H1 (cell line): ENCODE data around the gene OR10A4.
"Not testable (repeated sequence)": the region's sequence is repeated elsewhere in the genome, so short reads cannot be mapped to it uniquely, and the experiment has no call there.

ENCODE experiments used
- CEBPB ChIP-seq: IDR thresholded peaks from 2 replicates; pipeline ENCODE4 v1.6.1; 2012; ENCODE audit warnings: low read depth, low read length
- KDM1A ChIP-seq: fragments of 200-600, 300-600 bp; sonication (generic); IDR thresholded peaks from 2 replicates; pipeline ENCODE4 v1.7.1; 2016; ENCODE audit warnings: mild to moderate bottlenecking, low read length, borderline replicate concordance
- POLR2A ChIP-seq, 2 experiments: IDR thresholded peaks; 1 replicate in 1 of 2; 2 replicates in 1 of 2; pipeline ENCODE4 v1.6.1; 2011; ENCODE audit warnings: low read depth in 2 of 2, low read length in 2 of 2, mild to moderate bottlenecking in 2 of 2; ENCODE audit errors: control extremely low read depth in 1 of 2
- RAD21 ChIP-seq, 2 experiments: IDR thresholded peaks in 1 of 2; conservative IDR thresholded peaks in 1 of 2; 2 replicates each; pipeline ENCODE4 v1.6.1; 2011; ENCODE audit warnings: low read depth in 2 of 2, low read length in 2 of 2, improper control_type of control experiment in 1 of 2, inconsistent platforms in 1 of 2, mild to moderate bottlenecking in 1 of 2, moderate library complexity in 1 of 2
- SP1 ChIP-seq: IDR thresholded peaks from 2 replicates; pipeline ENCODE4 v1.6.1; 2011; ENCODE audit warnings: low read depth, low read length
- TAF1 ChIP-seq: IDR thresholded peaks from 2 replicates; pipeline ENCODE4 v1.6.1; 2011; ENCODE audit warnings: mild to moderate bottlenecking, low read depth, low read length
- YY1 ChIP-seq: IDR thresholded peaks from 2 replicates; pipeline ENCODE4 v1.6.1; 2011; ENCODE audit warnings: low read depth, mild to moderate bottlenecking, low read length
- ZNF274 ChIP-seq: IDR thresholded peaks from 2 replicates; pipeline ENCODE4 v1.7.0; 2012; ENCODE audit warnings: low read length, borderline replicate concordance; ENCODE audit errors: extremely low read depth
- TF ChIP-seq, protein P1 (sequence below): IDR thresholded peaks from 2 replicates; pipeline ENCODE4 v1.6.1; 2012; ENCODE audit warnings: low read length, inconsistent platforms
- TF ChIP-seq, protein P2 (sequence below), 3 experiments: IDR thresholded peaks; 1 replicate in 2 of 3; 2 replicates in 1 of 3; pipeline versions ENCODE4 v1.5.1 to v1.6.1; 2011; ENCODE audit warnings: low read length in 3 of 3, mild to moderate bottlenecking in 3 of 3, inconsistent platforms in 2 of 3, low read depth in 1 of 3, moderate library complexity in 1 of 3; ENCODE audit not compliant: insufficient read depth in 1 of 3; ENCODE audit errors: control extremely low read depth in 1 of 3
- TF ChIP-seq, protein P3 (sequence below): IDR thresholded peaks from 2 replicates; pipeline ENCODE4 v1.6.1; 2011; ENCODE audit warnings: low read length, improper control_type of control experiment
- TF ChIP-seq, protein P4 (sequence below): IDR thresholded peaks from 2 replicates; pipeline ENCODE4 v1.6.1; 2011; ENCODE audit warnings: low read depth, mild to moderate bottlenecking, low read length; ENCODE audit not compliant: insufficient read depth

DNA sequence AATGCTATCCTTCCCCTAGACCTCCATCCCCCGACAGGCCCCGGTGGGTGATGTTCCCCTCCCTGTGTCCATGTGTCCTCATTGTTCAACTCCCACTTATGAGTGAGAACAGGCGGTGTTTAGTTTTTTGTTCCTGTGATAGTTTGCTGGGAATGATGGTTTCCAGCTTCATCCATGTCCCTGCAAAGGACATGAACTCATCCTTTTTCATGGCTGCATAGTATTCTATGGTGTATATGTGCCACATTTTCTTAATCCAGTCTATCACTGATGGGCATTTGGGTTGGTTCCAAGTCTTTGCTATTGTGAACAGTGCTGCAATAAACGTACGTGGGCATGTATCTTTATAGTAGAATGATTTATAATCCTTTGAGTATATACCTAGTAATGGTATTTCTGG lies 11.3 kb downstream of the OR10A4 start:
- TF ChIP-seq YY1; KDM1A; RAD21 (IDR thresholded peaks at IDR 0.05 in 1 of 2, conservative IDR thresholded peaks at IDR 0.05 in 1 of 2; ENCODE audit: low read depth in 2 of 2, low read length in 2 of 2); CEBPB; TAF1; SP1; ZNF274; POLR2A (IDR thresholded peaks at IDR 0.05; ENCODE audit: control extremely low read depth in 1 of 2, low read depth in 2 of 2, low read length in 2 of 2): not testable (repeated sequence)
- TF ChIP-seq, protein P1, sequence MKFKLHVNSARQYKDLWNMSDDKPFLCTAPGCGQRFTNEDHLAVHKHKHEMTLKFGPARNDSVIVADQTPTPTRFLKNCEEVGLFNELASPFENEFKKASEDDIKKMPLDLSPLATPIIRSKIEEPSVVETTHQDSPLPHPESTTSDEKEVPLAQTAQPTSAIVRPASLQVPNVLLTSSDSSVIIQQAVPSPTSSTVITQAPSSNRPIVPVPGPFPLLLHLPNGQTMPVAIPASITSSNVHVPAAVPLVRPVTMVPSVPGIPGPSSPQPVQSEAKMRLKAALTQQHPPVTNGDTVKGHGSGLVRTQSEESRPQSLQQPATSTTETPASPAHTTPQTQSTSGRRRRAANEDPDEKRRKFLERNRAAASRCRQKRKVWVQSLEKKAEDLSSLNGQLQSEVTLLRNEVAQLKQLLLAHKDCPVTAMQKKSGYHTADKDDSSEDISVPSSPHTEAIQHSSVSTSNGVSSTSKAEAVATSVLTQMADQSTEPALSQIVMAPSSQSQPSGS: not testable (repeated sequence)
- TF ChIP-seq, protein P2, sequence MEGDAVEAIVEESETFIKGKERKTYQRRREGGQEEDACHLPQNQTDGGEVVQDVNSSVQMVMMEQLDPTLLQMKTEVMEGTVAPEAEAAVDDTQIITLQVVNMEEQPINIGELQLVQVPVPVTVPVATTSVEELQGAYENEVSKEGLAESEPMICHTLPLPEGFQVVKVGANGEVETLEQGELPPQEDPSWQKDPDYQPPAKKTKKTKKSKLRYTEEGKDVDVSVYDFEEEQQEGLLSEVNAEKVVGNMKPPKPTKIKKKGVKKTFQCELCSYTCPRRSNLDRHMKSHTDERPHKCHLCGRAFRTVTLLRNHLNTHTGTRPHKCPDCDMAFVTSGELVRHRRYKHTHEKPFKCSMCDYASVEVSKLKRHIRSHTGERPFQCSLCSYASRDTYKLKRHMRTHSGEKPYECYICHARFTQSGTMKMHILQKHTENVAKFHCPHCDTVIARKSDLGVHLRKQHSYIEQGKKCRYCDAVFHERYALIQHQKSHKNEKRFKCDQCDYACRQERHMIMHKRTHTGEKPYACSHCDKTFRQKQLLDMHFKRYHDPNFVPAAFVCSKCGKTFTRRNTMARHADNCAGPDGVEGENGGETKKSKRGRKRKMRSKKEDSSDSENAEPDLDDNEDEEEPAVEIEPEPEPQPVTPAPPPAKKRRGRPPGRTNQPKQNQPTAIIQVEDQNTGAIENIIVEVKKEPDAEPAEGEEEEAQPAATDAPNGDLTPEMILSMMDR (IDR thresholded peaks at IDR 0.05; ENCODE audit: control extremely low read depth in 1 of 3, insufficient read depth in 1 of 3, low read depth in 1 of 3, low read length in 3 of 3): not testable (repeated sequence)
- TF ChIP-seq, protein P3, sequence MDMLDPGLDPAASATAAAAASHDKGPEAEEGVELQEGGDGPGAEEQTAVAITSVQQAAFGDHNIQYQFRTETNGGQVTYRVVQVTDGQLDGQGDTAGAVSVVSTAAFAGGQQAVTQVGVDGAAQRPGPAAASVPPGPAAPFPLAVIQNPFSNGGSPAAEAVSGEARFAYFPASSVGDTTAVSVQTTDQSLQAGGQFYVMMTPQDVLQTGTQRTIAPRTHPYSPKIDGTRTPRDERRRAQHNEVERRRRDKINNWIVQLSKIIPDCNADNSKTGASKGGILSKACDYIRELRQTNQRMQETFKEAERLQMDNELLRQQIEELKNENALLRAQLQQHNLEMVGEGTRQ: not testable (repeated sequence)
- TF ChIP-seq, protein P4, sequence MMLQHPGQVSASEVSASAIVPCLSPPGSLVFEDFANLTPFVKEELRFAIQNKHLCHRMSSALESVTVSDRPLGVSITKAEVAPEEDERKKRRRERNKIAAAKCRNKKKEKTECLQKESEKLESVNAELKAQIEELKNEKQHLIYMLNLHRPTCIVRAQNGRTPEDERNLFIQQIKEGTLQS: not testable (repeated sequence)
